ENCODE measurements around the gene WRAP53. TPM values are rescaled to one million over a fixed set of nuclear protein-coding genes. Genes with fewer than 3 reads are reported as not detected.
A peak's percentile ranks its signal among the peaks of the same experiment; 100 is the strongest.

The WRAP53 gene
- polyA plus RNA-seq, 4 donors = 11.1 to 17.6 (median 15.6) TPM

DNA sequence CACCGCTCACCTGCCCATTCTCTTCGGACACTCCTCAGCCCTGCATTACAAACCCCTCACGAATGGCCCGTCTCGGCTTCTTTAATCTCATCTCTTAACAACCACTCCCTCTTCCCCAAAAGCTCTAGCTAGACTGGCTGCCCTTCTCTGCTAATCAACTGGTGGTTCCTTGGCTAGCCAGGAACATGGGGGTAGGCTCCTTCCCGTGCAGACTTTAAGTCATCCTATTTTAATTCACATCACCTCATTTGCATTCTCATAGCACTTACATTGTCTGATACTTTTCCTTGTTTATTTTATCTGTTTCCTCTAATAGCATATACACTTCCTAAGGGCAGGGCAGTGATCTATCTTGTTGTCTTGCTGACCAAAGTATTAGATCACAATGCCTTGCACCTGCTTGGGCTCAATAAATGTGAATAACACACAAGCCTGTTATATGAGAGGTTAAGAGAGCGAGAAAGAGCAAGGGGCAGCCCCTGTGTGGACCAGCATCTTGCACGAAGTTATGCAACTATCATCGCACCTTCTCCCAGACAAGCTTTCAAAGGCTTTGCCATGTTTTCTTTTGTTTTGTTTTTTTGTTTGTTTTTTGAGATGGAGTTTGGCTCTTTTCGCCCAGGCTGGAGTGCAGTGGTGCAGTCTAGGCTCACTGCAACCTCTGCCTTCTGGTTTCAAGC, 10.7 kb upstream of the WRAP53 start:
- no peak for DNase-seq (ENCODE audit: low read depth in 4 of 4, low spot score in 2 of 4)

GRCh38 chr17:7684851-7685532, 3.3 kb upstream of the WRAP53 start:
- no peak for DNase-seq (ENCODE audit: low read depth in 4 of 4, low spot score in 2 of 4)

DNA sequence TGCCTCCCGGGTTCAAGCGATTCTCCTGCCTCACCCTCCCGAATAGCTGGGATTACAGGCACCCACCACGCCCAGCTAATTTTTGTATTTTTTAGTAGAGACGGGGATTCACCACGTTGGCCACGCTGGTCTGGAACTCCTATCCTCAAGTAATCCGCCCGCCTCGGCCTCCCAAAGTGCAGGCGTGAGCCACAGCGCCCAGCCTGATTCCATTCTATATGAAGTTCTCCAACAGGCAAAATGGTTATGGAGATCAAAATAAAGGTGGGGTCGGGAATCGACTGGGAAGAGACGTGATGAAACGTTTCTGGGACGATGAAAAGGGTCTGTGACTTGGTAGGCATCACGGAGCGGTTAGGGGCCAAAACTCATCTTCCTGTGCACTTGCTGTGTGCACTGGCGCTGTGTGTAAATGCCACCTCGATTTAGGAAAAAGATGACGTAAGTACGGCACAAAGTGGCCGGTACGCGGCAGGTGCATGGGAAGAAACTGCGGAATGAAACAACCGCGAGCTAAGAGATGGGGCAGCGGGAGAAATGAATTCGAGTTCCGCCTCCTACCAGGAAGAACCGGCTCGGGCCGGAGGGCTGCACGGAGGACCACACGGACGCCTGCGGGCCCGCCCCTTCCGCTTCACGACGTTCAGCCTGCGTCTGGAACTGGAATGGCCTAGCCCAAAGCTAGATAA, 2.6 kb upstream of the WRAP53 start:
- peak in 2 of 4 donors; percentile 94 to 96 for DNase-seq (ENCODE audit: low read depth in 4 of 4, low spot score in 2 of 4)

GRCh38 chr17:7686222-7687071, 1.8 kb upstream of the WRAP53 start:
- DNase-seq (ENCODE audit: low read depth in 4 of 4, low spot score in 2 of 4) = peak; percentile 88 to 100 (median 94)

- peak in 2 of 4 donors; percentile 88 for DNase-seq (ENCODE audit: low read depth in 4 of 4, low spot score in 2 of 4)
These were observed 987 bp upstream of the WRAP53 start, which contains the start of gene TP53 for GRCh38 chr17:7687072-7687907. TSS of gene TP53 (minus strand) at chr17:7687490. CDS start at chr17:7676594, 10,896 bp downstream.

GRCh38 chr17:7688808-7689316, 585 bp downstream of the WRAP53 start:
- DNase-seq (ENCODE audit: low read depth in 4 of 4, low spot score in 2 of 4) = no peak

DNA sequence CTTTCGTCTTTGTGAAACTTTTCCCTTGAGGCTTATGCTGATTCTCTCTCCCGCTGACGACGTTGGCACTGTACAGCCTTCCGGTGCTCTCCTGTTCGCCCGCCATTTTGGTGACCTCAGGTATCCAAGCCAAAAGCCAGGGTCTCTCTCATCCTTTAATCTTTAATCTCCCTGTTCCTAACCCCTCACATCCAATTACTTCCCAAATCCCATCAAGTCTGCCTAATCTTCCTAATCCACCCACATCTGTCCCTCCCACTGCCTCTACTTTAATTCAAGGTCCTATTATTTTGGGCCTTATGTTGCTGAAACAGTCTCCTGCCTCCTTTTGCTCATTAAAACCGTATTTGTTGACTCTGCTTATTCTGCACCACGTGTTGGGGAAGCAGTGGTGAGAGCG, 7.3 kb downstream of the WRAP53 start:
- DNase-seq (ENCODE audit: low read depth in 4 of 4, low spot score in 2 of 4) = no peak

GRCh38 chr17:7697828-7698588, 9.7 kb downstream of the WRAP53 start:
- DNase-seq (ENCODE audit: low read depth in 4 of 4, low spot score in 2 of 4) = no peak

DNA sequence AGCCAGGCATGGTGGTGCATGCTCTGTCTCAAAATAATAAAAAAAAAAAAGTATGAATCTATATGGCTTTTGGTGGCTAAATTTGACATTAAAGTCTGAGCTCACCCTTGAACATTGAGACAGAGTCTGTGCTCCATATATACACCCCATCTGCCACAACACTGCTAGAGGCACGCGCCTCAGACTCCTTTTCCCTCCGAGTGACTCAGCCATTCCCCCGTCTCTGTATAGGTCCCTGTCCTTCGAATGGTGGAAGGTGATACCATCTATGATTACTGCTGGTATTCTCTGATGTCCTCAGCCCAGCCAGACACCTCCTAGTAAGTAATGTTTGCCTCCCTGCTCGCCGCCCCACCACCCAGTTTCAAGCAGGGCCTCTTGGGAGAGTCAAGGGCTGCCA, 12.2 kb downstream of the WRAP53 start:
- DNase-seq (ENCODE audit: low read depth in 4 of 4, low spot score in 2 of 4) = no peak

GRCh38 chr17:7701681-7702080, 13.4 kb downstream of the WRAP53 start:
- DNase-seq (ENCODE audit: low read depth in 4 of 4, low spot score in 2 of 4) = no peak

- DNase-seq (ENCODE audit: low read depth in 4 of 4, low spot score in 2 of 4) = no peak
These were observed 14.5 kb downstream of the WRAP53 start for GRCh38 chr17:7702776-7703175.

DNA sequence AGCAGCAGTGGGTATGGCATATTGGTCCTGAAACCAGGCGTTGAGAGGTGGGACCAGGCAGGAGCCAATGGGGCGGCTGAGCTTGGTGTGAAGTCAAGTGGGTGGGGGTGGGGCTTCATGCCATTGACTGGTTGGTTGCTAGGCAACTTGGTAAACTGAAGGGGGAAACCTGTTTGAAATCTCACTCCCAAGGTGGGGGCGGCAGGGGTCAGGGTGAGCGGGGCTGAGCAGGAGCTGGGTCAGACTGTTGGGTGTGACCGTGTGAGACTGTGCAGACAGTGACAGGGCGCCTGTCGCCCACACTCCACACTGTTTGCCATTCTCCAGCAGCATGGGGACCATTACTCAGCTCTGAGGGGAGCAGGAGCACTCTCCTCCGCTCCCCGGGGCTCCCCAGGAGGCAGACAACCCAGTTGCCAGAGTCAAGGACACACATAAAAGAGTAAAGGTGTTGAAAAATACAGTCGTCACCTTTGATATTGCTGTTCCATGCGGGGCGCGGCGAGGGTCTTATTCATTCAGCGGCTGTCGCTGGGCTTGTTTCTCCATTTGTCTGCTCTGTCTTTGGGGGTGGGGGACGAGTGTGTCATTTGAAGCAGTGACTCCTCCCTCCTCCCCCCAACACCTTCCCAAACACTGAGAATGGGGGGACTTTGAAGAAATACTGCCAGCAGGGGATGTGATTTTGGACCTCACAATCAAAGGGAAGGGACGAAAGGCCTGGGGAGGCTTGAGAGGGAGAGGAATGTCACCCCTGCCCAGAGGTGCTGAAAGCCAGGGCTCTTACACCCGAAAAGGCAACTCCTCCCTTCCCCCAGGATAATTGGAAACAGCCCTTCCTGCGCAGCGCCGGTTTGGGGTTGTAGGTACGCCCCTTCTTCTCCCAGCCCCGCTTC, 15.6 kb downstream of the WRAP53 start:
- DNase-seq (ENCODE audit: low read depth in 4 of 4, low spot score in 2 of 4) = peak in 1 of 4 donors; percentile 81

DNA sequence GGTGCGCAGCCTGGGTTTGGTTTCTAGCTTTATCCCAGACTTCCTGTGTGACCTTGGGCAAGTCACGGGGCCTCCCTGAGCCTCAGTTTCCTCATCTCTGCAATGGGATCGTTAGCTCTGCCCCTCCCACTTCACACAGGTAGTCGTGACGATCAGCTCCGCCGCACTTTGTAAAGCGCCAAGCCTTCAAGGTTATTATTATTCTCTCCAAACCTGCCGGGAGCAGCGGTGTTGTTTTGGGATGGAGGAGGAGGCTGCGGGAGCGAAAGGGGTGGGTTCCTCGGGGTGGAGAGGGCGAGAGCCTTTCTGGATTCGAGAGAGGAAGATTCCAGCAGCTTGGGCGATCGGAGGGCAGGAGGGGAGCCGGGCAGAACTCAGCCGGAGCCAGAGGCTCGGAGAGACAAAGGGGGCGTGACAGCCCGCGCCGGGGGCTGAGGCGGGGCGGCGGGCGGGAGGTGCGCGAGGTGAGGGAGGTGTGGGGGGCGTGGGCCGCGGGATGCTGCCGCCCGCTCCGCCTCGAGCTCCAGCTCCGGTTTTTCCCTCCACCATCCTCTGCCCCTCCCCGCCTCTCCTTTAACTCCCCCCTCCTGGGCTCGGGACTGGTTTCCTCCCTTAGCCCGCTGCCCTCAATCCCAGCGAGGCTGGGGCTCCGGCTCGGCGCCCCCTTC, 16.5 kb downstream of the WRAP53 start, which contains the start of gene EFNB3:
EFNB3 (plus strand) TSS at position 602 of the 668 bp plus-strand sequence. CDS start 397 bp downstream, outside the sequence.
- peak in 1 of 4 donors; percentile 56 for DNase-seq (ENCODE audit: low read depth in 4 of 4, low spot score in 2 of 4)

- no peak for DNase-seq (ENCODE audit: low read depth in 4 of 4, low spot score in 2 of 4)
These were observed 17.3 kb downstream of the WRAP53 start for GRCh38 chr17:7705269-7706255.

- no peak for DNase-seq (ENCODE audit: low read depth in 4 of 4, low spot score in 2 of 4)
These were observed 18.5 kb downstream of the WRAP53 start for GRCh38 chr17:7706631-7707354.
